Measurements from ENCODE around the gene EMP2.
A peak's percentile ranks its signal among the peaks of the same experiment; 100 is the strongest.
"Not testable (repeated sequence)": the region's sequence is repeated elsewhere in the genome, so short reads cannot be mapped to it uniquely, and the experiment has no call there.

EMP2 gene

GRCh38 chr16:10519929-10520868 lies 60.2 kb downstream of the EMP2 start:
- DNase-seq, result no peak

DNA sequence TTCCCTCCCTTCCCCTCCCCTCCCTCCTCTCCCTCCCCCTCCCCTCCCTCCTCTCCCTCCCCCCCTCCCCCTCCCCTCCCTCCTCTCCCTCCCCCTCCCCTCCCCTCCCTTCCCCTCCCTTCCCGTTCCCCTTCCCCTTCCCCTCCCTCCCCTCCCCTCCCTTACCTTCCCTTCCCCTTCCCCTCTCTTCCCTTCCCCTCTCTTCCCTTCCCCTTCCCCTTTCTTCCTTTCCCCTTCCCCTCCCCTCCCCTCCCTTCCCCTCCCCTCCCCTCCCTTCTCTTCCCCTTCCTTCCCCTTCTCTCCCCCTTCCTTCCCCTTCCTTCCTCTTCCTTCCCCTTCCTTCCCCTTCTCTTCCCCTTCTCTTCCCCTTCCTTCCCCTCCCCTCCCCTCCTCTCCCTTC lies 61.1 kb downstream of the EMP2 start:
- no peak for DNase-seq

GRCh38 chr16:10518479-10519041 lies 61.8 kb downstream of the EMP2 start:
- DNase-seq, result no peak

GRCh38 chr16:10517868-10518267 lies 62.5 kb downstream of the EMP2 start:
- no peak for DNase-seq

DNA sequence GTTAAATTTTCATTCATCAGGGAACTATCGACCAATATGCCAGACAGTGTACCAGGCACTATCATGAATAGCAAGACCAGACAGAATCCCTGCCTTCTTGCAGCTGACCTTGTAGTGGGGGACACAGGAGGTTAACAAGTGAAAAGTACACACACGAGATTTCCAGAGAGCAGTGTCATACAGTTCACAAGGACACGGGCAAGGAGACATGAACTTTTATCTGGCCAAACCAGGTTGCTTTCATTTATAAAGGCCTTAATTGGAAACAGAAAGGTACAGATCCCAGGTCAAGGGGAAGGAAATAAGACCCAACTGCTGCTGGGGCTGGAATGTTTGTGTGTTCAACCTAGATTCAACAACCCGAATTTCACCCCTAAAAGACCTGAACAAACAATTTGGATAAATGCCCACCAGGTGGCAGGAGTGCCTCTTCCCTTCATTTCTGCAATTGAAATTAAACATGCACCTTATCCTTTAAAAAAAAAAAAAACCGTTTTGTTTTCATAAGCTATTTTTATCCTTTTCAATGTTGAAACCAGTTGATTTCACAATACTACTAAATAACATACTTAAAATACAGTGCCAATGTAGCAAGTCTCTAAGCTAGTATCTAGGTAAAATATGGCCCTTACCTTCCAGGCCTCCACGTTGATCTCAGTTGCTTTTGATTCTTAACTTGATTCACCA lies 65.9 kb downstream of the EMP2 start:
- DNase-seq, result peak; percentile 47 to 84

DNA sequence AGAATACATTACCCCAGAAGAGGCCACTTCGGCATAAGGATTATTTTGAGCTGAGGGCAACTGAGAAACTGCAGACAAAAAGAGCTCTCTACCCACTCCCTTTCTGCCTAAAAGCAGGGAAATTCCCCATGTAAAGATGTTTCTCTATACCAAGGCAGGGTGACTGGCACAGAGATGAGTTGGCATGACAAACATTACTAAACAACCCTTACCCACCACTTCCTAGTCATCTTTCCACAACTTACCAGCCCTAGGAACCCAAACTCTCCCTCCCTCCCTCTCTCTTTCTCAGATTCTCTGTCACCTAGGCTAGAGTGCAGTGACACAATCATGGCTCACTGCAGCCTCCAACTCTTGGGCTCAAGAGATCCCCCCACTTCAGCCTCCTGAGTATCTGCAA lies 68.6 kb downstream of the EMP2 start:
- peak; percentile 33 to 58 for DNase-seq

DNA sequence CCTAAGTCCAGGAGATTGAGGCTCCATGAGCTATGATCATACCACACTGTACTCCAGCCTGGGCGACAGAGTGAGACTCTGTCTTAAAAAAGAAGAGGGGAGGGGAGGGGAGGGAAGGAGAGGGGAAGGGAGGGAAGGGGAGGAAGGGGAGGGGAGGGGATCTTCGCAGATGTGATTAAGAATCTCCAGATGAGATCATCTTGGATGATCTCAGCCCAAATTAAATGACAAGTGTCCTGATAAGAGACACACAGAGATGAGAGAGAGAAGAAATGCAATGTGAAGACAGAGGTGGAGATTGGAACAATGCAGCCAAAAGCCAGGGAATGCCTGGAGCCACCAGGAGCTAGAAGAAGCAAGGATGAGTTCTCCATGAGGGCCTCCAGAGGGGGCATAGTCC lies 70.1 kb downstream of the EMP2 start:
- no peak for DNase-seq

DNA sequence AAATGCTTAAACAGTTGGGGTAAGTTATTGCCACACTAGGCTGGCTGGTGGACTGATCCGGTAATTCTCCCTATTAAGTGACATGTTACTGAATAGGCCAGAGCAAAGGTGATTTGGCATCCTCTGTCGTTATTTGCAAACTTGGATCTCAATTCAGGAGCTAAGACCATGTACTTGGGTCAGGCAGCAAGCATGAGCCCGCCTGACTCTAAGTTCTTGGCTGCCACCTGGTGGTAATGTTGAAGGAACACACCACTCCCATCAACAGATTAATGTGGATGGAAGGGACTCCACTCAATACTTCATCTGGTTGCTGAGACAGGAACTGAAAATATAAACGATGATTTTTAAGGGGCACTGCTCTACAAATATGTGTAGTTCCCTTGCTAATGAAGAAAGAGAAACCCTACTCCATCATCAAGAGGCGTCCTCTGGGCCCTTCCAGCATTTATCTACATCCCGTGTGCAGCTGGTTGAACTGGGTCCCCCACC lies 70.8 kb downstream of the EMP2 start:
- peak; percentile 56 to 83 for DNase-seq

GRCh38 chr16:10505286-10505685 lies 75.1 kb downstream of the EMP2 start:
- DNase-seq, result not testable (repeated sequence)

- no peak for DNase-seq
These were observed 76.0 kb downstream of the EMP2 start for GRCh38 chr16:10504404-10504885.

DNA sequence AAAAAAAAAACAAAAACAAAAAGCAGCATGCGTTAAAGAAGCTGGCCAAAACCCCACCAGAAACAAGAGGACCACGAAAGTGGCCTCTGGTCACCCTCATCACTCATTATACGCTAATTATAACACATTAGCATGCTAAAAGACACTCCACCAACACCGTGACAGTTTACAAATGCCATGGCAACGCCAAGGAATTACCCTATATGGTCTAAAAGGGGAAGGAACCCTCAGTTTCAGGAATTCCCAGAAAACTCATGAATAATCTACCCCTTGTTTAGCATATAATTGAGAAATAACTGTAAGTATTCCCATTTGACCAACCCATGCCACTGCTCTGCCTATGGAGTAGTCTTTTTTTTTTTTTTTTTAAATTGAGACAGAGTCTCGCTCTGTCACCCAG lies 77.6 kb downstream of the EMP2 start:
- DNase-seq, result peak; percentile 55 to 65

GRCh38 chr16:10501016-10501607 lies 79.3 kb downstream of the EMP2 start:
- no peak for DNase-seq

- DNase-seq, result no peak
These were observed 79.8 kb downstream of the EMP2 start for GRCh38 chr16:10500582-10500981.

- DNase-seq, result no peak
These were observed 83.0 kb downstream of the EMP2 start for GRCh38 chr16:10497132-10498101.

DNA sequence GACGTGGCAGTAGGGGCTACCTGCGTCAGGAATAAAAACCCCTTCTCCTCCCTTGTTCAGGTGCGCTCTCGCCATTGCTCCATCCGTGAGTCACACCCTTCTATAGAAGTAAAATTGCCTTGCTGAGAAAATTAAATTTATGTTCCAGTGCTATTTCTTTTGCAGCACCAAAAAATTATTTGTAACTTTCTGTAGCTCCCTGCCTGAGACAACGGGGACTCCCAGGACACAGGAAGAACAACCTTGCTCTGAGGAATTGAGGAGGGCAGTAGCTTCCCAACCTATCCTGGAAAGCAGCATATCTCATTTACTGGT lies 85.4 kb downstream of the EMP2 start:
- DNase-seq, result no peak

- no peak for DNase-seq
These were observed 85.9 kb downstream of the EMP2 start for GRCh38 chr16:10494343-10495030.

DNA sequence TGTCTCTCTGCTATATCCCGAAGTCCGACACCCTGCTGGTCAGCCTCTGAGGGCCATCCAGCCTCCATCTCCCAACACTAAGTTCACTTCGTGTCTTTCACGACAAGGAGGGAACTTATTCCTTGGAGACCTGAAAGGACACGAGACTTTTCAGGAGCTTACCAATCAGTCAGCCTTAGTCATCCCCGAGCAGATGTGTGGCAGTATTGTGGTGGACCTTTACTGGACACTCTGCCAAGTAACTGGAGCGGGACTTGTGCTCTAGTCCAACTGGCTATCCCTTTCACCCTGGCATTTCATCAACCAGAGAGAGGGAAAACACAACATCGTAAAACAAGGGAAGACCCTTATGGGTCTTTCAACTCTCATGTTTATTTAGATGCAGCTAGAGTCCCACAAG lies 87.1 kb downstream of the EMP2 start:
- DNase-seq, result no peak

DNA sequence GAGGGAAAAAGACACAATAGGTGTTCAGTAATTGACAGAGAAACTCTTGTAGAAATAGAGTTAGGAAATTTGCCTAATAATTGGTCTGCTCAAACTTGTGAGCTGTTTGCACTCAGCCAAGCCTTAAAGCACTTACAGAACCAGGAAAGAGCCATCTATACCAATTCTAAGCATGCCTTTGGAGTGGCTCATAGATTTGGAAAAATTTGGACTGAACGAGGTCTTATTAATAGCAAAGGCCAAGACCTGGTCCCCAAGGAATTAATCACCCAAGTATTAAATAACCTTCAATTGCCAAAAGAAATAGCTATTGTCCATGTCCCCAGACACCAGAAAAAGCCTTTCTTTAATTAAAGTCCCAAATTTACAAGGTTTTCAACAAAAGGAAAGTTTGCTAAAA lies 90.3 kb downstream of the EMP2 start:
- DNase-seq, result no peak

DNA sequence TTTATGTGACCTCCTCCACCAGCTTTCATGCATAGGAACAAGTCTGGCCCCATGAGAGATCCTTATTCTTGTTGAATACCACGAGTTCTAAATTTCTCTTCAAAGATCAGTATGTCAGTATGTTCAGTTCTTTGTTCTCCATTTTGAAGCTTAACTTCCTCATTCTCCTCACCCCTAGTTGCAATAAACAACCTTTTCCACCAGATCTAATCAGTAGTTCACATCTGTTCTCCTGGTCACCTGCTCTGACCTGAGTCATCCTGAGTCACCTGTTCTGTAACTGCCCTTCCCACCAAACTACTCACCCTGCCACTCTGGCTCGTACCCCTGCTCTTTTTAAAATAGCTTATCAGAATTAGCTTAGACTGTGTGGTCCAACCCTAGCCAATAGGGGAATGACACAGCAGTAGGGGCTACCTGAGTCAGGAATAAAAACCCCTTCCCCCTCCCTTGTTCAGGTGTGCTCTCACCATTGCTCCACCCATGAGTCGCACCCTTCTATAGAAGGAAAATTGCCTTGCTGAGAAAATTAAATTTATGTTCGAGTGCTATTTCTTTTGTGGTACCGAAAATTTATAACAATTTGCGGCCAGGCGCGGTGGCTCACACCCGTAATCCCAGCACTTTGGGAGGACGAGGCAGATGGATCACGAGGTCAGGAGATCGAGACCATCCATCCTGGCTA lies 94.6 kb downstream of the EMP2 start:
- DNase-seq, result peak in 1 of 2 donors; percentile 5

GRCh38 chr16:10485159-10485558 lies 95.2 kb downstream of the EMP2 start:
- no peak for DNase-seq

DNA sequence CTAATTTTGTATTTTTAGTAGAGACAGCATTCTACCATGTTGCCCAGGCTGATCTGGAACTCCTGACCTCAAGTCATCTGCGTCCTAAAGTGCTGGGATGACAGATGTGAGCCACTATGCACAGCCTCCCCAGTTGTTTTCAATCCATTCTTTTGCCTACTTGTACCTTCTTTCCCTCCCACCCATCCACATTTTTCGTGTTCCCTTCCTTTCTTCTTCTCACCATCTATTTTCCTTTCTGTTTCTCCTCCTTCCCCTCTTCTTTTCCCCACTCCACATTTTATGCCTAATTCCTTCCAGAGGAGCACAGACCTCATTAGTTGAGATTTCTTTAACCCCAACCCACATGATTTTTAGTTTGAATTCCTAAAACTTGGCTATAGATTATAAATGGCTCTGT lies 100.2 kb downstream of the EMP2 start:
- no peak for DNase-seq
